ENCODE results near the gene GPR35.

- TF ChIP-seq POLR2A (IDR thresholded peaks at IDR 0.05) (no peak), EP300 (IDR thresholded peaks at IDR 0.05) (no peak), POLR2AphosphoS5 (IDR thresholded peaks at IDR 0.05) (no peak)
- TF ChIP-seq, protein P1, sequence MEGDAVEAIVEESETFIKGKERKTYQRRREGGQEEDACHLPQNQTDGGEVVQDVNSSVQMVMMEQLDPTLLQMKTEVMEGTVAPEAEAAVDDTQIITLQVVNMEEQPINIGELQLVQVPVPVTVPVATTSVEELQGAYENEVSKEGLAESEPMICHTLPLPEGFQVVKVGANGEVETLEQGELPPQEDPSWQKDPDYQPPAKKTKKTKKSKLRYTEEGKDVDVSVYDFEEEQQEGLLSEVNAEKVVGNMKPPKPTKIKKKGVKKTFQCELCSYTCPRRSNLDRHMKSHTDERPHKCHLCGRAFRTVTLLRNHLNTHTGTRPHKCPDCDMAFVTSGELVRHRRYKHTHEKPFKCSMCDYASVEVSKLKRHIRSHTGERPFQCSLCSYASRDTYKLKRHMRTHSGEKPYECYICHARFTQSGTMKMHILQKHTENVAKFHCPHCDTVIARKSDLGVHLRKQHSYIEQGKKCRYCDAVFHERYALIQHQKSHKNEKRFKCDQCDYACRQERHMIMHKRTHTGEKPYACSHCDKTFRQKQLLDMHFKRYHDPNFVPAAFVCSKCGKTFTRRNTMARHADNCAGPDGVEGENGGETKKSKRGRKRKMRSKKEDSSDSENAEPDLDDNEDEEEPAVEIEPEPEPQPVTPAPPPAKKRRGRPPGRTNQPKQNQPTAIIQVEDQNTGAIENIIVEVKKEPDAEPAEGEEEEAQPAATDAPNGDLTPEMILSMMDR (IDR thresholded peaks at IDR 0.05) = no peak
Measured at GRCh38 chr2:240584486-240585031, 40.7 kb upstream of the GPR35 start.

Data from upper lobe of left lung (tissue), 4 donors.